Kidney (tissue), 14 donors: ENCODE results near the gene PDLIM5. TPM values are rescaled to one million over a fixed set of nuclear protein-coding genes. Genes with fewer than 3 reads are reported as not detected.

Experiments used
- DNase-seq, 5 donors: peaks; one replicate each; pipeline ENCODE4 v3.0.0-alpha.2; 2013 to 2020
- FAIRE-seq: peaks from 2 replicates; lab custom pipeline; 2012; peaks lifted over from hg19 to GRCh38; lab: Jason Lieb, UNC
- H3K27ac ChIP-seq, 2 donors: one replicate each; pipeline ENCODE4 v1.7.0; 2013; ENCODE audit warnings: low read depth in 2 of 2, low read length in 2 of 2, inconsistent platforms in 1 of 2
- H3K27me3 ChIP-seq: one replicate; pipeline ENCODE4 v1.7.1; 2013; ENCODE audit warnings: low read length, inconsistent platforms; ENCODE audit not compliant: control insufficient read depth, insufficient read depth
- H3K36me3 ChIP-seq, 3 donors: one replicate each; pipeline versions ENCODE4 v1.7.0 to v1.7.1; 2013; ENCODE audit warnings: low read length in 3 of 3, control low read depth in 1 of 3, inconsistent platforms in 1 of 3; ENCODE audit not compliant: insufficient read depth in 3 of 3, control insufficient read depth in 2 of 3
- H3K4me1 ChIP-seq, 3 donors: one replicate each; pipeline versions ENCODE4 v1.7.0 to v1.7.1; 2013; ENCODE audit warnings: low read length in 3 of 3, inconsistent platforms in 1 of 3, low read depth in 1 of 3; ENCODE audit not compliant: control insufficient read depth in 2 of 3, insufficient read depth in 2 of 3
- H3K4me3 ChIP-seq, 3 donors: one replicate each; pipeline versions ENCODE4 v1.7.0 to v1.8.1; 2013; ENCODE audit warnings: low read length in 3 of 3, control low read depth in 1 of 3, inconsistent platforms in 1 of 3
- H3K9ac ChIP-seq, 3 donors: one replicate each; pipeline versions ENCODE4 v1.7.0 to v1.7.1; 2013; ENCODE audit warnings: low read length in 3 of 3, control low read depth in 1 of 3, inconsistent platforms in 1 of 3
- H3K9me3 ChIP-seq, 3 donors: one replicate each; pipeline versions ENCODE4 v1.7.0 to v1.7.1; 2013; ENCODE audit warnings: low read length in 3 of 3, control low read depth in 1 of 3, inconsistent platforms in 1 of 3; ENCODE audit not compliant: control insufficient read depth in 2 of 3, insufficient read depth in 1 of 3
- CTCF ChIP-seq: IDR thresholded peaks from 3 replicates; pipeline ENCODE4 v1.5.1; 2012; ENCODE audit warnings: mild to moderate bottlenecking, moderate library complexity, borderline replicate concordance; ENCODE audit not compliant: insufficient read depth; ENCODE audit errors: extremely low read depth
- intact Hi-C: fragments of 100-400 bp; cut with DNase I; formaldehyde crosslinking; loops from one replicate; pipeline ENCODE4 v1.11.1; 2022
- polyA plus RNA-seq: library from polyadenylated mRNA; stranded (reverse); fragments of 350-450 nt; fragmentation: Illumina TruSeq; extraction: RNeasy Lipid Tissue Mini Kit (QIAGEN cat#74804); gene quantifications from one replicate; pipeline ENCODE4 v1.2.3, GENCODE V29; 2014; ENCODE audit warnings: low read depth, low replicate concordance; ENCODE audit not compliant: insufficient read depth
- total RNA-seq: library from RNA; stranded (reverse); fragmentation: NEBNext Ultra II Directional; extraction: Animal tissue kit (Norgen Biotek cat#: 25700); gene quantifications from one replicate; pipeline ENCODE4 v1.2.1, GENCODE V29; 2021
- donor health status: control.
- donor health status: control.
- donor health status: control.
- donor health status: control.
- donor health status: control.
- donor health status: DM: yes; HTN: yes; CAD: no.
- donor health status: Normal renal cell carcinoma (clear cell type).

PDLIM5 gene
- total and polyA plus RNA-seq, 2 donors from 2014 or later, result 24.3 to 167 TPM

DNA sequence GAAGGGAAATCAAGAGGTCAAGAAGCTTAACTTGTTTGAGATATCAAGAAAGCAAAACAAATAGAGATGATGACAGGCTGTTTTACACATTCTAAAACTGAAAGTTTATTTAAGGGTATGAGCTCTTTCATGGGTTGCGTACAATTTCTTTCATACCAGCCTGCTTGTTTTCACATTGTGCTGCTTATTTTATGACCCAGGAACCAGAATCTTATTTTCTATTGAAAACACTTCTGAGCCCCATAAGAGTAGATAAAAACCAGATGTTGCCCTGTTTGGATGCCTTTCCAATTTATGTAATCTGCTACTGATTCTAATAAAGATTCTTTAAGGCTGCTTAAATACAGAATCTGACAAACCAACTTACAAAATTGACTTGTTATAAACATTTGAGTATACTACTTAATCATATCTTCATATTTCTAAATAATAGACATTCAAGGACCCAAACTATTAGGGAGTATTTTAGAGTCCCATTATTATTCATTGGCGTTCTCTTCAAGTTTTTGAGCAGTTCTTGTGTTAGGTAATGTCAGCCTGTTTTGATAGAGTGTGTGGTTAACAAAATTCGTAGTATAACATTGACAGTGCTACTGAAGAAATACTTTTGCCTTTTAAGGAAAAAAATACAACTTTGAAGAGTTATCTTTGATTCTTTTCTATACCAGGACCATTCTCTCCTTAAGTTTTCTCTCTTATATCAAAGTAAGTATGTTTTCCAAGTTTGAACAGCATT is 74.4 kb downstream of the PDLIM5 start:
- Histone ChIP-seq H3K36me3 (no peaks in the 10 kb centered on the region), H3K4me1 (peaks cover 0 to 3% (median 3%) of the 10 kb centered on the region in 3 donors), H3K9me3 (no peaks in the 10 kb centered on the region), H3K4me3 (no peak overlapping the region), H3K27me3 (no peaks in the 10 kb centered on the region), H3K27ac (peak overlapping the region in 1 of 2 donors; percentile 49), H3K9ac (no peak overlapping the region)
- FAIRE-seq (no peak), DNase-seq (no peak)
- intact Hi-C loops, result no loop called here
- no peak for TF ChIP-seq CTCF

- TF ChIP-seq CTCF, result no peak
- intact Hi-C loops, result no loop called here
- Histone ChIP-seq H3K4me1 (peaks cover 0 to 3% (median 3%) of the 10 kb centered on the region in 3 donors), H3K27me3 (no peaks in the 10 kb centered on the region), H3K36me3 (no peaks in the 10 kb centered on the region), H3K27ac (peak overlapping the region in 1 of 2 donors; percentile 1), H3K9me3 (no peaks in the 10 kb centered on the region), H3K4me3 (no peak overlapping the region), H3K9ac (no peak overlapping the region)
- DNase-seq (no peak), FAIRE-seq (no peak)
Observed at GRCh38 chr4:94527556-94528233, 76.0 kb downstream of the PDLIM5 start.

GRCh38 chr4:94528792-94529451 is 77.2 kb downstream of the PDLIM5 start:
- no peak for TF ChIP-seq CTCF
- Histone ChIP-seq H3K9ac (no peak overlapping the region), H3K27ac (no peak overlapping the region), H3K4me3 (no peak overlapping the region), H3K36me3 (no peaks in the 10 kb centered on the region), H3K27me3 (no peaks in the 10 kb centered on the region), H3K4me1 (peaks cover 0 to 6% (median 3%) of the 10 kb centered on the region in 3 donors), H3K9me3 (no peaks in the 10 kb centered on the region)
- intact Hi-C loops, result no loop called here
- DNase-seq, result no peak
- no peak for FAIRE-seq
